NAMALWA (cell line): Measurements from ENCODE around the gene NKX2-4.

ENCODE experiments used
- DNase-seq: peaks from one replicate; pipeline ENCODE4 v3.0.0-alpha.2; 2015; ENCODE audit warnings: low spot score

NKX2-4 gene

GRCh38 chr20:21360705-21361104 is 36.6 kb downstream of the NKX2-4 start:
- no peak for DNase-seq

DNA sequence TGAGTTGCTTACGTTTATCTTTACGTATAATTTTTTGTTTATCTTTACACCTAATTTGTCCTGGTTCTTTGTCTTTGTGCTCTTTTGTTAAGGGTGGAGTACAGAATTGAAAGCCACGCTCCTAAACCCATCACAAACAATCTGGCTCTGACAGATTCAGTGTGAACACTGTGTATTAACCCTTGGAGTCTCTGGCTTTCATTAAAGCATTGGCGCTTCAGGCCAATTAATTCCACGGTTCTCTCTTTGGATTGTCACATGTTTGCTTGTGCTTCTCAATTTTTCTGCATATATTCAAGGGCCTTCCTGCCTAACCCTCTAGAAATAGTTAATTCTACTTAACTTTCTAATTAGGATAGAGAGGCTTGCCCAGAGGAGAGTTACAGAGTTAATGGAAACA is 38.6 kb downstream of the NKX2-4 start:
- no peak for DNase-seq

- DNase-seq, result no peak
Measured at GRCh38 chr20:21357844-21358243, 39.5 kb downstream of the NKX2-4 start.

DNA sequence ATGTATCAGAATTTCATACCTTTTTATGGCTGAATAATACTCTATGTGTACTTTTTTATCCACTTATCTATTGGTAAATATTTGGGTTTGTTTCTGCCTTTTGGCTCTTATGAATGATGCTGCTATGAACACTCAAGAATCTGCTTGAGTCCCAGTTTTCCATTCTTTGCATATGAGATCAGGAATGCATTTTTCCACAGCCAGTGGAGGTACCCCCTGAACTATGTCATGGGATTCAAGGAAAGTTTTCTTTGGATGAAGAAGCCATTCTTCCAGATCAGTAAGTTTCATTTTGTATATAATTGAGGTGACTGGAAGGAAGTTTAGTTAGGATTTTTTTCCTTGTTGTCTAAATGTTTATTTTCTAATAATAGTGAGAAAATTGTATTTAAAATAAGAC is 40.9 kb downstream of the NKX2-4 start:
- DNase-seq, result no peak

DNA sequence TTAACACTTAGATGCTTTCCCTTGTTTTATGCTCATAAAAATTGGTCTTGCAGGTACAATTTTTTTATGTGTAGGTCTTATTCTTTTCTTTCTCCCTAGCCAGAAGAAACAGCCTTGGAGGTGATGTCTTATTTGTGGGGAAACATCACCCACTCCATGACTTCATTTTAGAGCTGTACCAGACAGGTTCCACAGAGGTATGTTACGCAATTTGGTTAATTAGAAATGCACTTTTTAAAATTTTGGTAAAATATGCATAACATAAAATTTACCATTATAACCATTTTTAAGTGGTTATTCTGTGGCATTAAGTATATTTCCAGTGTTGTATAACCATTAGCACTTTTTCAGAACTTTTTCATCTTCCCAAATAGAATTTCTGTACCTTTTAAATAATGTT is 41.3 kb downstream of the NKX2-4 start:
- no peak for DNase-seq

DNA sequence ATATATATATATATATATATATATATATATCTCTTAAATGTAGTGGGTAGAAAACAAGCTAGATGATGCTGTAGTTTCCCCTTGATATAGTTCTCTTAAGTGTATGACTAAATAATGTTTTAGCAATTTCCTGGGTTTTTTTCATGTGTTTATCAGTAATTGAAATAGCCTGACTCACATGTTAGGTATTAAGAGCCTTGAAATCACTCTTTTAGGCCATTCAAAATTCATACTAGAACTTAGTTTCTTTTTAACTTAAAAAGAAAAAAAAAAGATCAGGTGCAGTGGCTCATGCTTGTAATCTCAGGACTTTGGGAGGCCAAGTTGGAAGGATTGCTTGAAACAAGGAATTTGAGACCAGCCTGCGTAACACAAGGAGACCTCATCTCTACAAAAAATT is 44.1 kb downstream of the NKX2-4 start:
- no peak for DNase-seq

GRCh38 chr20:21352703-21353102 is 44.6 kb downstream of the NKX2-4 start:
- no peak for DNase-seq
